H9 (cell line): ENCODE data around the gene MYL11. TPM values are rescaled to one million over a fixed set of nuclear protein-coding genes. Genes with fewer than 3 reads are reported as not detected.

Experiments used
- DNase-seq: peaks from one replicate; pipeline ENCODE4 v3.0.0-alpha.2; 2017
- H2AFZ ChIP-seq: one replicate; pipeline ENCODE4 v1.6.1; 2013; ENCODE audit warnings: mild to moderate bottlenecking, low read length, control low read depth, moderate library complexity
- H2AK5ac ChIP-seq: 2 replicates; pipeline ENCODE4 v1.6.1; 2013; ENCODE audit warnings: low read length, control low read depth, mixed read lengths; ENCODE audit not compliant: insufficient read length
- H2BK120ac ChIP-seq: one replicate; pipeline ENCODE4 v1.6.1; 2013; ENCODE audit warnings: low read depth, mild to moderate bottlenecking, low read length, control low read depth, inconsistent platforms; ENCODE audit not compliant: poor library complexity, severe bottlenecking
- H2BK12ac ChIP-seq: 2 replicates; pipeline ENCODE4 v1.6.1; 2013; ENCODE audit warnings: low read length, control low read depth, mixed read lengths, low read depth; ENCODE audit not compliant: insufficient read length
- H2BK15ac ChIP-seq: 2 replicates; pipeline ENCODE4 v1.6.1; 2013; ENCODE audit warnings: low read depth, low read length, control low read depth
- H2BK20ac ChIP-seq: one replicate; pipeline ENCODE4 v1.6.1; 2013; ENCODE audit warnings: low read depth, mild to moderate bottlenecking, low read length, control low read depth, inconsistent platforms; ENCODE audit not compliant: poor library complexity, severe bottlenecking
- H2BK5ac ChIP-seq: 2 replicates; pipeline ENCODE4 v1.6.1; 2013; ENCODE audit warnings: low read length, control low read depth, mixed read lengths; ENCODE audit not compliant: insufficient read length
- H3K14ac ChIP-seq: 2 replicates; pipeline ENCODE4 v1.6.1; 2013; ENCODE audit warnings: low read length, control low read depth; ENCODE audit not compliant: insufficient read depth
- H3K18ac ChIP-seq: 2 replicates; pipeline ENCODE4 v1.6.1; 2013; ENCODE audit warnings: low read depth, mild to moderate bottlenecking, mixed read lengths, low read length, control low read depth; ENCODE audit not compliant: insufficient read length
- H3K23ac ChIP-seq: 2 replicates; pipeline ENCODE4 v1.6.1; 2013; ENCODE audit warnings: low read length, control low read depth, mixed read lengths, low read depth; ENCODE audit not compliant: insufficient read length
- H3K23me2 ChIP-seq: 2 replicates; pipeline ENCODE4 v1.6.1; 2013; ENCODE audit warnings: low read depth, mild to moderate bottlenecking, mixed read lengths, low read length, control low read depth; ENCODE audit not compliant: insufficient read length, poor library complexity, severe bottlenecking
- H3K27ac ChIP-seq: 2 replicates; pipeline ENCODE4 v1.5.1; 2013; ENCODE audit warnings: low read length, control low read depth, mixed read lengths, low read depth; ENCODE audit not compliant: insufficient read length
- H3K27me3 ChIP-seq: 2 replicates; pipeline ENCODE4 v1.6.1; 2013; ENCODE audit warnings: low read length, control low read depth, inconsistent platforms; ENCODE audit not compliant: insufficient read depth
- H3K4ac ChIP-seq: 2 replicates; pipeline ENCODE4 v1.6.1; 2013; ENCODE audit warnings: low read depth, mild to moderate bottlenecking, control low read depth, inconsistent platforms, low read length, moderate library complexity
- H3K4me1 ChIP-seq: 2 replicates; pipeline ENCODE4 v1.6.1; 2013; ENCODE audit warnings: low read length, control low read depth, inconsistent platforms; ENCODE audit not compliant: insufficient read depth
- H3K4me2 ChIP-seq: 2 replicates; pipeline ENCODE4 v1.6.1; 2013; ENCODE audit warnings: low read length, control low read depth, mixed read lengths; ENCODE audit not compliant: insufficient read length, insufficient read depth
- H3K56ac ChIP-seq: 2 replicates; pipeline ENCODE4 v1.6.1; 2013; ENCODE audit warnings: low read depth, mild to moderate bottlenecking, mixed read lengths, low read length, control low read depth; ENCODE audit not compliant: insufficient read length
- H3K79me1 ChIP-seq: 2 replicates; pipeline ENCODE4 v1.6.1; 2013; ENCODE audit warnings: low read depth, mild to moderate bottlenecking, moderate library complexity, low read length, control low read depth, inconsistent platforms; ENCODE audit not compliant: insufficient read depth, poor library complexity, severe bottlenecking
- H3K79me2 ChIP-seq: 2 replicates; pipeline ENCODE4 v1.6.1; 2013; ENCODE audit warnings: low read length, control low read depth, inconsistent platforms; ENCODE audit not compliant: insufficient read depth
- H3K9ac ChIP-seq: 2 replicates; pipeline ENCODE4 v1.6.1; 2013; ENCODE audit warnings: low read length, control low read depth, mixed read lengths; ENCODE audit not compliant: insufficient read length; ENCODE audit errors: extremely low read depth
- H3K9me3 ChIP-seq: one replicate; pipeline ENCODE4 v1.6.1; 2013; ENCODE audit warnings: low read depth, low read length, inconsistent platforms; ENCODE audit not compliant: control insufficient read depth
- H3T11ph ChIP-seq: one replicate; pipeline ENCODE4 v1.6.1; 2013; ENCODE audit warnings: mild to moderate bottlenecking, low read length, control low read depth, inconsistent platforms
- H4K20me1 ChIP-seq: one replicate; pipeline ENCODE4 v1.6.1; 2013; ENCODE audit not compliant: control insufficient read depth, insufficient read length, insufficient read depth
- H4K5ac ChIP-seq: 2 replicates; pipeline ENCODE4 v1.6.1; 2013; ENCODE audit warnings: low read depth, mild to moderate bottlenecking, mixed read lengths, low read length, control low read depth; ENCODE audit not compliant: insufficient read length
- H4K8ac ChIP-seq: replicated peaks from 2 replicates; pipeline ENCODE4 v1.6.1; 2013; ENCODE audit warnings: low read length, control low read depth, mixed read lengths, low read depth; ENCODE audit not compliant: insufficient read length
- H4K91ac ChIP-seq: 2 replicates; pipeline ENCODE4 v1.6.1; 2013; ENCODE audit warnings: low read depth, mild to moderate bottlenecking, moderate library complexity, mixed read lengths, low read length, control low read depth; ENCODE audit not compliant: insufficient read length
- H3K27ac Mint-ChIP-seq, 3 experiments: 2 replicates in 2 of 3; 3 replicates in 1 of 3; pipeline ENCODE4 v1.8.0; 2020 to 2021; ENCODE audit warnings: mixed read lengths in 3 of 3, mild to moderate bottlenecking in 1 of 3, moderate library complexity in 1 of 3
- H3K27me3 Mint-ChIP-seq: 2 replicates; pipeline ENCODE4 v1.8.0; 2021; ENCODE audit warnings: low read depth, mild to moderate bottlenecking, moderate library complexity, mixed read lengths
- H3K36me3 Mint-ChIP-seq, 3 experiments: 2 replicates in 2 of 3; 3 replicates in 1 of 3; pipeline ENCODE4 v1.8.0; 2020 to 2021; ENCODE audit warnings: low read depth in 3 of 3, mixed read lengths in 3 of 3; ENCODE audit not compliant: insufficient read depth in 1 of 3
- H3K4me1 Mint-ChIP-seq, 2 experiments: 2 replicates each; pipeline ENCODE4 v1.8.0; 2020; ENCODE audit warnings: mixed read lengths in 2 of 2
- H3K4me3 Mint-ChIP-seq, 2 experiments: 2 replicates in 1 of 2; 3 replicates in 1 of 2; pipeline ENCODE4 v1.8.0; 2020 to 2021; ENCODE audit warnings: mild to moderate bottlenecking in 2 of 2, mixed read lengths in 2 of 2, moderate library complexity in 1 of 2
- H3K9me3 Mint-ChIP-seq, 2 experiments: 2 replicates in 1 of 2; 3 replicates in 1 of 2; pipeline ENCODE4 v1.8.0; 2020; ENCODE audit warnings: mild to moderate bottlenecking in 2 of 2, mixed read lengths in 2 of 2, moderate library complexity in 1 of 2
- CTCF ChIP-seq: fragments of 200-600 bp; sonication (generic); conservative IDR thresholded peaks from 3 replicates; pipeline ENCODE4 v1.8.0; 2021; ENCODE audit warnings: antibody characterized with exemption, mild to moderate bottlenecking
- WGBS: extraction: QIAGEN DNeasy Blood & Tissue Kit; methylation state at CpG from one replicate; pipeline ENCODE4 v1.1.7; 2013; ENCODE audit warnings: missing lambda C conversion rate, low lambda C conversion rate, mixed read lengths; ENCODE audit not compliant: insufficient read length; ENCODE audit errors: extremely low coverage; 5-methylcytosine and 5-hydroxymethylcytosine counted together
- total RNA-seq: library from RNA; stranded (reverse); gene quantifications from 2 replicates; pipeline ENCODE4 v1.2.1, GENCODE V29; 2021

Gene MYL11
- total RNA-seq, 1 experiment from 2014 or later: 0.70 TPM

- H3K27ac Mint-ChIP-seq: peak overlapping the region; percentile 36 to 93 (median 80); a peak in 3 of 7 replicates
- H2BK20ac ChIP-seq: no peak overlapping the region
- H2BK15ac ChIP-seq: no peak overlapping the region
- H3K4me1 Mint-ChIP-seq: peaks cover 18 to 27% of the 10 kb centered on the region in 2 experiments
- H3K27me3 Mint-ChIP-seq: no peaks in the 10 kb centered on the region
- H4K8ac ChIP-seq: no peak overlapping the region
- H2BK12ac ChIP-seq: no peak overlapping the region
- no peaks in the 10 kb centered on the region; the same call in 1 of the 2 replicates for H3K79me2 ChIP-seq
- no peak overlapping the region for H4K5ac ChIP-seq
- no peak overlapping the region for H2AFZ ChIP-seq
- no peak overlapping the region for H2BK5ac ChIP-seq
- no peak overlapping the region for H3K14ac ChIP-seq
- H3K18ac ChIP-seq: no peak overlapping the region
- no peak overlapping the region for H3K4me3 Mint-ChIP-seq
- H3K36me3 Mint-ChIP-seq: peaks cover 12 to 47% (median 39%) of the 10 kb centered on the region in 3 experiments
- no peaks in the 10 kb centered on the region for H3K4me1 ChIP-seq
- H4K91ac ChIP-seq: no peak overlapping the region
- no peak overlapping the region for H3K23ac ChIP-seq
- no peak overlapping the region for H2AK5ac ChIP-seq
- H3K9me3 ChIP-seq: no peaks in the 10 kb centered on the region
- H3K27me3 ChIP-seq: no peaks in the 10 kb centered on the region
- DNase-seq: no peak
- no peak overlapping the region for H3K56ac ChIP-seq
- H3K9me3 Mint-ChIP-seq: 0 out of 5 replicates have a peak, but pooled peaks cover 0 to 2% of the 10 kb centered on the region in 2 experiments
- no peak overlapping the region for H3K27ac ChIP-seq
- H3T11ph ChIP-seq: no peak overlapping the region
- no peak for TF ChIP-seq CTCF
- no CpG with 5 or more reads among the region's 6 CpGs for WGBS
- no peak overlapping the region for H2BK120ac ChIP-seq
- H3K23me2 ChIP-seq: peaks cover 7% of the 10 kb centered on the region
- H3K4ac ChIP-seq: no peak overlapping the region
- H4K20me1 ChIP-seq: no peaks in the 10 kb centered on the region
- no peaks in the 10 kb centered on the region for H3K79me1 ChIP-seq
- no peak overlapping the region for H3K4me2 ChIP-seq
- no peak overlapping the region for H3K9ac ChIP-seq
Observed at GRCh38 chr16:30359871-30360170, 14.8 kb upstream of the MYL11 start.
